Gastrocnemius medialis (tissue), 4 donors: ENCODE measurements around the gene MYT1.

Experiments
- POLR2A ChIP-seq, 2 donors: fragments of 450-650 bp; IDR thresholded peaks; one replicate each; pipeline ENCODE4 v1.6.1; 2017; ENCODE audit warnings: antibody characterized with exemption in 2 of 2, mild to moderate bottlenecking in 2 of 2, moderate library complexity in 2 of 2
- TF ChIP-seq, protein P1 (sequence below), 5 experiments: fragments of 450-650 bp in 3 of 5; fragments of 200-600 bp in 2 of 5; sonication (generic) in 2 of 5; IDR thresholded peaks in 4 of 5; conservative IDR thresholded peaks in 1 of 5; 1 replicate in 4 of 5; 2 replicates in 1 of 5; pipeline ENCODE4 v1.5.1; 2016 to 2019; ENCODE audit warnings: antibody characterized with exemption in 5 of 5, mild to moderate bottlenecking in 3 of 5, moderate library complexity in 3 of 5

- no peak for TF ChIP-seq POLR2A (IDR thresholded peaks at IDR 0.05)
- TF ChIP-seq, protein P1, sequence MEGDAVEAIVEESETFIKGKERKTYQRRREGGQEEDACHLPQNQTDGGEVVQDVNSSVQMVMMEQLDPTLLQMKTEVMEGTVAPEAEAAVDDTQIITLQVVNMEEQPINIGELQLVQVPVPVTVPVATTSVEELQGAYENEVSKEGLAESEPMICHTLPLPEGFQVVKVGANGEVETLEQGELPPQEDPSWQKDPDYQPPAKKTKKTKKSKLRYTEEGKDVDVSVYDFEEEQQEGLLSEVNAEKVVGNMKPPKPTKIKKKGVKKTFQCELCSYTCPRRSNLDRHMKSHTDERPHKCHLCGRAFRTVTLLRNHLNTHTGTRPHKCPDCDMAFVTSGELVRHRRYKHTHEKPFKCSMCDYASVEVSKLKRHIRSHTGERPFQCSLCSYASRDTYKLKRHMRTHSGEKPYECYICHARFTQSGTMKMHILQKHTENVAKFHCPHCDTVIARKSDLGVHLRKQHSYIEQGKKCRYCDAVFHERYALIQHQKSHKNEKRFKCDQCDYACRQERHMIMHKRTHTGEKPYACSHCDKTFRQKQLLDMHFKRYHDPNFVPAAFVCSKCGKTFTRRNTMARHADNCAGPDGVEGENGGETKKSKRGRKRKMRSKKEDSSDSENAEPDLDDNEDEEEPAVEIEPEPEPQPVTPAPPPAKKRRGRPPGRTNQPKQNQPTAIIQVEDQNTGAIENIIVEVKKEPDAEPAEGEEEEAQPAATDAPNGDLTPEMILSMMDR (IDR thresholded peaks at IDR 0.05 in 4 of 5, conservative IDR thresholded peaks at IDR 0.05 in 1 of 5), result no peak
Observed at GRCh38 chr20:64189530-64189966, 25.3 kb downstream of the MYT1 start.
